Measurements from ENCODE around the gene PPM1K.

GRCh38 chr4:88240297-88240714, 44.1 kb downstream of the PPM1K start:
- TF ChIP-seq CTCF (conservative IDR thresholded peaks at IDR 0.05; ENCODE audit: low read length) (no peak), EZH2phosphoT487 (IDR thresholded peaks at IDR 0.05; ENCODE audit: borderline replicate concordance, low read depth, low read length) (no peak)
